ENCODE measurements around the gene TP73.

TP73 gene

GRCh38 chr1:3649342-3650247 lies 2.7 kb upstream of the TP73 start, which contains the start of gene WRAP73:
Gene WRAP73 (minus strand): TSS chr1:3650103. CDS start chr1:3649999, 104 bp downstream.
- peak; percentile 78 for TF ChIP-seq POLR2AphosphoS5 (IDR thresholded peaks at IDR 0.05; ENCODE audit: low read depth, low read length)
- 0 out of 2 replicates have a peak, but pooled peaks have one; percentile 40 for TF ChIP-seq TAF1 (IDR thresholded peaks at IDR 0.05; ENCODE audit: borderline replicate concordance, insufficient read depth, low read length)
- TF ChIP-seq SIN3A (IDR thresholded peaks at IDR 0.05; ENCODE audit: borderline replicate concordance, insufficient read depth, low read length), result no peak
- no peak for TF ChIP-seq FOXP2 (optimal IDR thresholded peaks at IDR 0.05; ENCODE audit: borderline replicate concordance, extremely low read depth, extremely low read length, insufficient read depth)
- no peak for TF ChIP-seq REST (IDR thresholded peaks at IDR 0.05; ENCODE audit: insufficient read depth in 1 of 2, low read depth in 2 of 2, low read length in 2 of 2)

- no peak for TF ChIP-seq TAF1 (IDR thresholded peaks at IDR 0.05; ENCODE audit: borderline replicate concordance, insufficient read depth, low read length)
Observed at GRCh38 chr1:3650248-3651025, 1.9 kb upstream of the TP73 start.

GRCh38 chr1:3651026-3651929 lies 1.0 kb upstream of the TP73 start:
- TF ChIP-seq POLR2AphosphoS5 (IDR thresholded peaks at IDR 0.05; ENCODE audit: low read depth, low read length), result no peak
- TF ChIP-seq REST (IDR thresholded peaks at IDR 0.05; ENCODE audit: insufficient read depth in 1 of 2, low read depth in 2 of 2, low read length in 2 of 2), result no peak
- no peak for TF ChIP-seq TAF1 (IDR thresholded peaks at IDR 0.05; ENCODE audit: borderline replicate concordance, insufficient read depth, low read length)
- no peak for TF ChIP-seq FOXP2 (optimal IDR thresholded peaks at IDR 0.05; ENCODE audit: borderline replicate concordance, extremely low read depth, extremely low read length, insufficient read depth)
- no peak for TF ChIP-seq SIN3A (IDR thresholded peaks at IDR 0.05; ENCODE audit: borderline replicate concordance, insufficient read depth, low read length)

GRCh38 chr1:3652548-3653285 lies 401 bp downstream of the TP73 start:
- TF ChIP-seq FOXP2 (optimal IDR thresholded peaks at IDR 0.05; ENCODE audit: borderline replicate concordance, extremely low read depth, extremely low read length, insufficient read depth), result no peak

- TF ChIP-seq TAF1 (IDR thresholded peaks at IDR 0.05; ENCODE audit: borderline replicate concordance, insufficient read depth, low read length) (no peak), POLR2AphosphoS5 (IDR thresholded peaks at IDR 0.05; ENCODE audit: low read depth, low read length) (no peak), SIN3A (IDR thresholded peaks at IDR 0.05; ENCODE audit: borderline replicate concordance, insufficient read depth, low read length) (no peak), REST (IDR thresholded peaks at IDR 0.05; ENCODE audit: insufficient read depth in 1 of 2, low read depth in 2 of 2, low read length in 2 of 2) (no peak), FOXP2 (optimal IDR thresholded peaks at IDR 0.05; ENCODE audit: borderline replicate concordance, extremely low read depth, extremely low read length, insufficient read depth) (no peak)
Observed at GRCh38 chr1:3653286-3653618, 936 bp downstream of the TP73 start.
